Epithelial cell of proximal tubule (primary cell): ENCODE measurements around the gene KDF1. TPM values are rescaled to one million over a fixed set of nuclear protein-coding genes. Genes with fewer than 3 reads are reported as not detected.

Experiments used
- DNase-seq: peaks from one replicate; pipeline ENCODE4 v3.0.0-alpha.2; 2011; ENCODE audit warnings: low read depth
- H3K4me3 ChIP-seq: 2 replicates; pipeline ENCODE4 v1.5.1; 2011; ENCODE audit warnings: low read depth, mild to moderate bottlenecking, low read length
- total RNA-seq: library from RNA; depleted of rRNA; stranded (reverse); fragments of >200 nt; gene quantifications from 2 replicates; pipeline ENCODE4 v1.2.3, GENCODE V29; 2015
- TF ChIP-seq, protein P1 (sequence below): conservative IDR thresholded peaks from 2 replicates; pipeline ENCODE4 v1.5.1; 2012; ENCODE audit warnings: low read depth, mild to moderate bottlenecking, low read length

Gene KDF1
- total RNA-seq, 1 donor from 2014 or later = 10.0 TPM

DNA sequence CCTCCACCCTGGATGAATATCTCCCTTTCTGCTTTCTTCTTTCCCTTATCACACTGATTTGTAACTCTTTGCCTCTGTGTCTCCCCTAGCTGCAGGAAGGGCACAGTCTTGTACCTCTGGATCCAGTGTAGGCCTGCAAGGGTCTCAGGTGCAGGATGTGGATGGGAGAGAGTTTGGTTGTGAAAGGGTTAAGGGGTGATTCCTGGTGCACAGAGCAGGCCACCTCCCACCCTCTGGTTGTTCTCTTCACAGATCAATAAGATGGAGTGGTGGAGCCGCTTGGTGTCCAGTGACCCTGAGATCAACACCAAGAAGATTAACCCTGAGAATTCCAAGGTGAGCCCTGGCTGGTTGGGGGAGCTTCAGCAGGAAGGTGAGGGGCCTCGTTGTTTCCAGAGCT is 15.1 kb downstream of the KDF1 start:
- no peak for DNase-seq

DNA sequence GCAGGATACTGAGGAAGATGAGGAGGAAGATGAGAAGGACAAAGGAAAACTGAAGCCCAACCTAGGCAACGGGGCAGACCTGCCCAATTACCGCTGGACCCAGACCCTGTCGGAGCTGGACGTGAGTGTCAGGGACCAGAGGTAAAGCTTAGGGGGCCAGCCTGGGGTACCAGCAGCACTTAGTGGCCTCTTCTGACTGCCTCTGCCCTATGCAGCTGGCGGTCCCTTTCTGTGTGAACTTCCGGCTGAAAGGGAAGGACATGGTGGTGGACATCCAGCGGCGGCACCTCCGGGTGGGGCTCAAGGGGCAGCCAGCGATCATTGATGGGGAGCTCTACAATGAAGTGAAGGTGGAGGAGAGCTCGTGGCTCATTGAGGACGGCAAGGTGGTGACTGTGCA is 17.6 kb downstream of the KDF1 start:
- DNase-seq = no peak
- TF ChIP-seq, protein P1, sequence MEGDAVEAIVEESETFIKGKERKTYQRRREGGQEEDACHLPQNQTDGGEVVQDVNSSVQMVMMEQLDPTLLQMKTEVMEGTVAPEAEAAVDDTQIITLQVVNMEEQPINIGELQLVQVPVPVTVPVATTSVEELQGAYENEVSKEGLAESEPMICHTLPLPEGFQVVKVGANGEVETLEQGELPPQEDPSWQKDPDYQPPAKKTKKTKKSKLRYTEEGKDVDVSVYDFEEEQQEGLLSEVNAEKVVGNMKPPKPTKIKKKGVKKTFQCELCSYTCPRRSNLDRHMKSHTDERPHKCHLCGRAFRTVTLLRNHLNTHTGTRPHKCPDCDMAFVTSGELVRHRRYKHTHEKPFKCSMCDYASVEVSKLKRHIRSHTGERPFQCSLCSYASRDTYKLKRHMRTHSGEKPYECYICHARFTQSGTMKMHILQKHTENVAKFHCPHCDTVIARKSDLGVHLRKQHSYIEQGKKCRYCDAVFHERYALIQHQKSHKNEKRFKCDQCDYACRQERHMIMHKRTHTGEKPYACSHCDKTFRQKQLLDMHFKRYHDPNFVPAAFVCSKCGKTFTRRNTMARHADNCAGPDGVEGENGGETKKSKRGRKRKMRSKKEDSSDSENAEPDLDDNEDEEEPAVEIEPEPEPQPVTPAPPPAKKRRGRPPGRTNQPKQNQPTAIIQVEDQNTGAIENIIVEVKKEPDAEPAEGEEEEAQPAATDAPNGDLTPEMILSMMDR = no peak

More for the DNA sequence above, 15.1 kb downstream of the KDF1 start:
- H3K4me3 ChIP-seq = no peak overlapping the region
- TF ChIP-seq, protein P1 = no peak

DNA sequence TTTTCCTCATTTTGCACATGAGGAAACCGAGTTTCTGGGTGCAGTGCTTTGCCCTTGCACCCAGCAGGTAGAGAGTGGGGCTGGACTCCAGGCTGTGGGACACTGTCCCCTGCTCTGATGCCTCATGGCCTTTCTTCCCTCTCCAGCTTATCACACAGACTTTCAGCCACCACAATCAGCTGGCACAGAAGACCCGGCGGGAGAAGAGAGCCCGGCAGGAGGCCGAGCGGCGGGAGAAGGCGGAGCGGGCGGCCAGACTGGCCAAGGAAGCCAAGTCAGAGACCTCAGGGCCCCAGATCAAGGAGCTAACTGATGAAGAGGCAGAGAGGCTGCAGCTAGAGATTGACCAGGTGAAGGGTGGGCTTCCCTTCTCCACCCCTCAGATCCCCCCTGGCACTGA is 19.0 kb downstream of the KDF1 start:
- TF ChIP-seq, protein P1 = no peak
- no peak for DNase-seq
- H3K4me3 ChIP-seq = no peak overlapping the region

More for the DNA sequence above, 17.6 kb downstream of the KDF1 start:
- no peak overlapping the region for H3K4me3 ChIP-seq

DNA sequence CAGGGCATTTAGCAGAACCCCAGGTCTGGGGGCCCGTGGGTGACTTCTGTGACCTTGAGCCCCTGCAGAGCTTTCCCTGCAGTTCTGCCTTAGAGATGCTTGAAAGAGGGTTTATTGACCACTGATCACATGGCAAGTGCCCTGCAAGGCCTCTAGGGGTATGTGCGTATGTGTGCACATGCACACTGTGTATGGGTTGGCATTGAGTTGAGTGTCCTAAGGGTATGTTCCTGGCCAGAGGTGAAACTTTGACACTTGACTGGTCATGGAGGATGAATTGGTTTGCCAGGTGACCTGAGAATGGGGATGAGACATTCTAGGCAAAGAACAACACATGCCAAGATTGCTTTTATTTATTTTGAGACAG is 21.6 kb downstream of the KDF1 start:
- no peak overlapping the region for H3K4me3 ChIP-seq
- TF ChIP-seq, protein P1 = no peak
- DNase-seq = no peak

DNA sequence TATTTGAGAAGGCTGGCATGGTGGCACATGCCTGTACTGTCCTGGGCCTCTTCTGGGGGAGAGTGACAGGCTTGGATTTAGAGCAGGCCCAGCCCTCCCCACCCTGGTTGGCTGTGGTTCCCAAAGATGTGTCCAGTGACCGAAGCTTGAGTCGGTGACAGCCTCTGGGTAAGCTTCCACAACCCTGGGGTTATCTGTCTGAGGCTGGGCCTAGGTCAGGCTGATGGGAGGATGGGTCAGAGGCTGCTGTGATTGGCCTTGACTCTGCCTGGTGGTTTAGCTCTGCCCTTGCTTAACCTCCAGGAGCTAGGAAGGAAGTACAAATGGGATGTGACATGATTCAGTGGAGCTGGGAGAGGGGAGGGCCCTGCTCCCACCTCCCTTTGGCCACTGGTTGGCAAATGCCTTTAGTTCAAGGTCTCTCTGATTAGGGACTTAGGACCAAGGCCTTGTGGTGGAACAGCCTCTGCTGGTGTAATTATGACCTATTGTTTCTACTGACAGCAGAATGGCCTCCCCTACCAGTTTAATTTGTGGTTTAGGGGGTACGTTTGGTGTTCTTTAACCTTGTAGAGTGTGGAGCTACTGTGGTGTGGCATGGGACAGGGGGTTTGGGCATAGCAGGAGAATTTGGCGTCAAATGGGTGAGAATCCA is 22.1 kb downstream of the KDF1 start:
- DNase-seq = no peak
- no peak overlapping the region for H3K4me3 ChIP-seq
- TF ChIP-seq, protein P1 = no peak

DNA sequence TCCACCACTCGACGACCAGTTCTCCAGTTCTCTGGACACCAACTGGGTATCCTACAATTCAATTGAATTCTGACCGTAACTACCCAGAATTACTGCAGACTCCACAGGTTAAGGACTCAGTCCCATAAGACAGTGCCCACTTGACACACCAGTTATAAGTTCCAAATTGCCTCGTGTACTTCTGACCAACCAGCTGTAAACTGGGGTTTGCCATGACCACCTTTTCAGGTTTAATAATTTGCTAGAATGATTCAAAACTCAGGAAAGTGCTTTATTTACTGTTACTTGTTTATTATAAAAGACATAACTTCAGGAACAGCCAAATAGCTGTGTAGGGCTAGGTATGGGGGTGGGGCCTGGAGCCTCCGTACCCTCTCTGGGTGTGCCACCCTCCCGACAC is 23.4 kb downstream of the KDF1 start:
- TF ChIP-seq, protein P1 = no peak
- no peak for DNase-seq

DNA sequence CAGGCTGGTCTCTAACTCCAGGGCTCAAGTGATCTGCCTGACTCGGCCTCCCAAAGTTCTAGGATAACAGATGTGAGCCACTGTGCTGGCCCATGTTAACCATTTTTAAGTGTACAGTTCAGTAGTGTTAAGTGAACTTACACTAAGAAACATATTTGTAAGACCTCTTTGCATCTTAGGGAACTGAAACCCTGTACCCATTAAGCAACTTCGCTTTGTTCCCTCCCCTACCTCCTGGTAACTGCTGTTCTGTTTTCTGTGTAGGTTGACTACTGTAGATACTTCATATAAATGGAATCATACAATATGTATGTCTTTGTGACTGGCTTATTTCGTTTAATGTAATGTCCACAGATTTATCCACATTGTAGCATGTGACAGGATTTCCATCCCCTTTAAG is 27.7 kb downstream of the KDF1 start:
- DNase-seq = no peak
- TF ChIP-seq, protein P1 = no peak
- no peak overlapping the region for H3K4me3 ChIP-seq

More for the DNA sequence above, 23.4 kb downstream of the KDF1 start:
- no peak overlapping the region for H3K4me3 ChIP-seq
